Measurements from ENCODE around the gene GIPC1.

The GIPC1 gene

GRCh38 chr19:14495672-14496028 is 277 bp downstream of the GIPC1 start:
- peak in 1 of 56 donors; percentile 44 for DNase-seq

DNA sequence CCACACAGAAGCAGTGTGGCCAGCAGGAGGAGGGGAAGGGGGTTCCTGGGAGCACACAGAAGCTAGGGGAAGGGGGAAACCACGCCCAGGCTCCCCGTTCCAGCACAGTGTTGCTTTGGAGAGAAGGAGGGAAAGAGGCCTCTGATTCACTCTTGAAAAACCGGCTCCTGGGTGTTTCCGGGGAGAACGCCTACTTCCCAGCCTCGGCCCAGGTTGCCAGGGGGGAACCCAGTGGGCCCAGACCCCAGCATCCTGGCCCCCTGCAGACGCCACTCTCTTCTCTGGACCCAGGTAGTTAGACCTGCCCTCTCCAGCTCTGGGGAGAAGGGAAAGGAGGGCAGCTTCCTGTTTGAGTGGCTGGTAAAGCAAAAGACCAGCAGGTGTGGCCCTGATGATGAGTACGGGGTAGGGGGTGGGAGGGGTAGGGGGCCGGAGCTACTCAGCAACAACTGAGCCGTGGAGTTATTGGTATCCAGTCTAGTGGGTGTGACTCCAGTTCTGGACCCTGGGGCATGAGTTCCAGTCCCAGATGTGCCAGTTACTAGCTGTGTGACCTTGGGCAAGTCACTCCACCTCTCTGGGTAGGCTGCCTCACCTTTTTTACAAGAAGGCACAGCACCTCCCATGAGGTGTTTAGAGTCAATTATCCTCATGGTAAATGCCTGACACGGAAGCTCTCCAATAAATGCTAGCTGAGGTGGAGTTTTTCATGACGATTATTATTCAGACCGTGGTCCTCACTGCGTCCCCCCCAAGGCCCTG is 836 bp downstream of the GIPC1 start:
- DNase-seq = no peak

- DNase-seq = no peak
These were observed 1.5 kb downstream of the GIPC1 start for GRCh38 chr19:14494411-14494810.

DNA sequence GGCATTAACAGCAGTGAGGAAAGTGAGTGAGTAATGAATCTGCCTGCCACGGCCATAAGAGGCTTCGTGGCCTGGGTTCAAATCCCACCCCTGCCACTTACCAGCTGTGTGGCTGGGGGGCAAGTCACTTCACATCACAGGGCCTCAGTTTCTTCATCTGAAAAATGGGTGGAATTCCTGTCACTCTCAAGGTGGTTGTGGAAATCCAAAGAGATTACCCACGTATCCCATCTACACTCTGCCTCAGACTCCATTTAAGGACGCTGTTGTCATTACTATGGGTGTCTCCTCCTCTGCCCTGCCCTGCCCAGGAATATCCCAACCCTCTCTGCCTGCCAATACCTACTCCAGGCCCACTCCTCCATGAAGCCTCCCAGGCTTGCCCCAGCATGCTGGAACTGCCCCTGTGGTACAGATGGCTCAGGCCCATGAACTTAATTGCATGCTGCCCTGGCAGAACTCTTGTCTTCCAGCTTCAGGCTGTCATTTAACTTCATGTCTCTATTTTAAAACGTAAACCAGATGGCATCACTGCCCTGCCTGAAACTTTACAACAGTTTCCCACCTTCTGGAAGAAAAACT is 3.1 kb downstream of the GIPC1 start:
- DNase-seq = no peak

DNA sequence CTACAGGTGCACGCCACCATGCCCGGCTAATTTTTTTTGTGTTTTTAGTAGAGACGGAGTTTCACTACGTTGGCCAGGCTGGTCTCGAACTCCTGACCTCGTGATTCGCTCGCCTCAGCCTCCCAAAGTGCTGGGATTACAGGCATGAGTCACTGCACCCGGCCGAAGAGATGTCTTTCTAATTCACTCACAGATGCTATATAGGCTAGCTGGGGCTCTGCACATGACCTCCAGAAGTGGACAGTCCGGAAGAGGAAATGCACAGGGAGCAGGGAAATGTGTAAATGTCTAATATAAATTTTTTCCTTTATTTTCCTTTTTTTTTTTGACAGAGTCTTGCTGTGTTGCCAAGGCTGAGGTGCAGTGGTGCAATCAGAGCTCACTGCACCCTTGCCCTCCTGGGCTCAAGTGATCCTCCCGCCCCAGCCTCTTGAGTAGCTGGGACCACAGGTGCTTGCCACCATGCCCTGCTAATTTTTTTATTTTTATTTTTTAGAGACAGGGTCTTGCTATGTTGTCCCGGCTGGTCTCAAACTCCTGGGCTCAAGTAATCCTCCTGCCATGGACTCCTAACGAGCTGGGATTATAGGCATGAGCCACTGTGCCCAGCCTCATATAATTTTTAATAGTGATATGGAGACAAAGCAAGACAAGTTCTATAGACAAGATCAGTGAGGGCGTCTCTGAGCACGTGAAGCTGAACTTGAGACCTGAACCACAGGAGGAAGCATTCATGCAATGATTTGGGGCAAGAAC is 8.4 kb downstream of the GIPC1 start:
- DNase-seq = no peak

DNA sequence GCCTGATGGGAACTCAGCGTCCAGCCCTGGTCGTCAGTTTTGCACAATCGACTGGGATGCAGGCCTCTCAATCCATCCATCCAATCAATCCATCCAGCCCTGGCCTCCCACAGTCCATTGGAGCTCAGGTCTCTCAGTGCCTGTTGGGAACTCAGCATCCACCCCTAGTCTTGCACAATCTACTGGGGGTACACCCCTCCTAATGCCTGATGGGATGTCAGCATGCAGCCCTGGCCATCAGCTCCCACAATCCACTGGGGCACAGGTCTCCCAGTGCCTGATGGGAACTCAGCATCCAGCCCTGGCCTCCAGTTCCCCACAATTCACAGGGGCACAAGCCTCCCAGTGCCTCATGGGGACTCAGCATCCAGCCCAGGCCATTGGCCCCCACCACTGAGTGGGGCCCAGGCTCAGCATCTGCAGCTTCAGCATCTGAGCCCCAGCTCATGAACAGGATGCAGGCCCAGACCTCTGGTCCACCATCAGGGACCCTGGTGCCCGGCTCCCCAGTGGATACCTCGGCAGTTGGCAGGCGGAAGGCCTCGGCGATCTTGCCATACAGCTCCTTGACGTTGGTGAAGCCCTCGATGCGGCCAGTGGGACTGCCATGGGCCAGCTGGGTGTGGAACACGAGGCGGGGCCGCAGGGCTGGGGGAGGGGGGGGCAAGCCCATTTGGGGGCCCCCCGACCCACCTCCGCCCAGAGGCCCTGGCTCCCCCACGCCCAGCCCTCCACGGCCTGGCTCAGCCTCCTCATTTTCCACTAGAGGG is 13.6 kb downstream of the GIPC1 start:
- DNase-seq = no peak

- no peak for DNase-seq
These were observed 15.2 kb downstream of the GIPC1 start for GRCh38 chr19:14480700-14481079.

DNA sequence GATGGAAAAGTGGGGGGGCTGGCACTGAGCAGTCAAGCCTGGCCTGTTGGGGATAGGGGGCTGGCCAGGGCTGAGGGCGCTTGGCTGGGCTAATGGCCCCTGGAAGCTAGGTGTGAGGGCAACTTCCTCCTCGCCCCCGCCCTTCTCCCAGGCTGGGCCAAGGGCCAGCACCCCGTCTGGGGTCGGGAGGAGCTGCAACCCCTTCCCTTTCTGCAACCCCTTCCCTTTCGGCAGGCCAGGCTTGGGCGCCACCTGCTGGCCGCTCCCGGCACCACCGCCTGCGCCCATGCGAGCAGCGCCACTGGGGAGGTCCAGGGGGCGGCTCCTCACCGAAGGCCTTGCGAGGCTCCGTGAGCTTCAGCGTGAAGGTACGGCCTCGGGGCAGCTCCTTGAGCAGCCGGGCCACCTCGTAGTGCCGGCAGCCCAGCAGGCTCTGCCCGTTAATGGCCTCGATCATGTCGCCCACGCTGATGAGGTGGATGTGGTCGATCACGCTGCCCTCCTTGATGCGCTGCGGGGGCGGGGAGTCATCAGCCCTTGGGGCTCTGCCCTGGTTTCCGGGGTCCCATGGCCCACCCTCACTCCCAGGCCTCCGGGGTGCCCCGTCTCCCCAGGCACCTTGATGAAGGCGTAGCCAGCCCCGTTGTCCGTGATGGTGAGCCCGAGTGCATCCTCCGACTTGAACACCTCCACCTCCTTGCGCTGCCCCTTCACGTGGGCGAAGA is 15.8 kb downstream of the GIPC1 start:
- peak in 6 of 56 donors; percentile 1 to 59 (median 9) for DNase-seq

GRCh38 chr19:14479309-14479974 is 16.5 kb downstream of the GIPC1 start:
- no peak for DNase-seq

DNA sequence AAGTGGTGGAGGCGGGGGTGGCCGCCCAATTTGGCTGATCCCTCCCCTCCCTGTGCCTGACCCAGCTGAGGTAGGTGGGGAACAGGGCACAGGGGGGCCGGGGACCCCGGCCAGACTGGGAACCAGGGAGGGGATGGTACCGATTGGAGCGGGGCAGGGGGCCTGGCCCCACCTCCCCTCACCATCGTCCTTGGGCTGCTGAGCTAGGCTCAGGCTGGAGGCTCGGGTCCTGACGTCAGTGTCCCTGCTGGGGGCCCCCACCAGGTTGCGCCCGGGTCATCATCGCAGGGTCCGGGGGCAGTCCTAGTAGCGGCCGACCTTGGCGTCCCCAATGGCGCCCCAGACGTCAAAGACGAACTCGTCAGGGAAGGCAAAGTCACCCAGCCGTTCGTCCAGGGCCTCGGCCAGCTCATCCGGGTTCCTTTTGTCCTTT is 17.8 kb downstream of the GIPC1 start:
- DNase-seq = no peak

DNA sequence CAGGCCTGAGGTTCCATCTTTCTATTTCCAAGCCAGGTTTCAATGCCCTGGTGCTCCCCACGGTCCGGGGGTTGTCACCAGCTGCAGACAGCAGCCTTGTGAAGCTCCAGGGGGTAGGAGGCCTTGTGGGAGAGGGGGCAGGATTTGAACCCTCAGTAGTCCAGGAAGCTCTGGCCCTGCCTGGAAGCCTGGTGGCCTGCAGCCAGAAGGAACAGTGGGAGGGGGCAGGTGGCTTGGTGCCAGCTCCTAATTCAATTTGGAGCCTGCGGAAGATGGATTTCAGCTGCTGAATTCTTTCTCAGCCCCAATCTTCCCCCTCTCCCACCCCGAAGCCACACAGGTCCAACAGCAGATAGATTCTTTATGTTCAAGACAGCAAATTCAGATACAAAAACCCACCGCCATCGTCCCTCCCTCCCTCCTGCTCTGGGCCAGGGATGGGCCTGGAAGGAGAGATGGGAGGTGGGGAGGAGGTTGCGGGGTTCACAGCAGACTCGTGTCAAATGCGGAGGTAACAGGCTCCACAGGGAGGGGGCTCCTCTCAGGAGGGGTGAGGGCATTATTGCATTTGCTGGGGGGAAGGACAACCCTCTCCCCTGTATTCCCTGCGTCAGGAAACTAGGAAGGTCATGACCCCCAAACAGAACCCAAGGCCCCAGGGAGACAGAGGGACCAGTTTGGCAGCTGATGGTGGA is 18.4 kb downstream of the GIPC1 start:
- no peak for DNase-seq

DNA sequence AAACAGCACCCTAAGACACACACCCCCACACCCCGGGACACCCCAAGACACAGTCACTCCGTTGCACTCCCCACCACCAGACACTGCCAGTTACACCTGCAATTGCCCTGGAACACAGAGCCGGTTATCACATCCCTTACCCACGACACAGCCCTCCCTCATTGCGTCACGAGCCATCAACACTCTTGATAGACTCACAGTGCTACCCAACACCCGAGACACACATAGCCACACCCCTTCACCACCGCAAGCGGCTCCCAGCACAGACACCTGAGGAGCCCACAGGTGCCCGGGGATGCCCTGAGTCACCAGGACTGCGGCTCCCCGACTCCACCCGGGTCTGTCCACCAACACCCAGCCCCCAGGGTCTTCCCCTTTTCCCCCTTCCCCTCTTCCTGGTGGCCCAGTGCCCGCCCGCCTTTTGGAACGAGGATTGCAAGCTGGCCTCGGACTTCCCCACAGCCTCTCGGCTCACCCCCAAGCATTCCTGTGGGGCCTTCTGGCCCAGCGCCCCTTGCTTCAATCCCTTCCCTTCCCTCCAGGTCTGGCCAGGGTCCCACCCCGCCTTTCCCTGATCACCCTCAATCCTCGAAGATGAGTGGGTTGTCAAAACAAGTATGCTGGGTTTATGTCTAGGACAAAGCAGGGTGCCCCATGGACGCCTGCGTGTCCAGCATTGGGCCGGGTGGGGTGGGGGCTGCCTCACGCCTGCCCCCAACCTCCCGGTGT is 19.1 kb downstream of the GIPC1 start:
- DNase-seq = peak in 9 of 56 donors; percentile 9 to 59 (median 18)

GRCh38 chr19:14476327-14476672 is 19.6 kb downstream of the GIPC1 start:
- no peak for DNase-seq

GRCh38 chr19:14475251-14476073 is 20.5 kb downstream of the GIPC1 start, which contains the start of gene PTGER1:
TSS of gene PTGER1 (minus strand) at chr19:14475354. CDS start at chr19:14474320, 1,034 bp downstream.
- DNase-seq = no peak

DNA sequence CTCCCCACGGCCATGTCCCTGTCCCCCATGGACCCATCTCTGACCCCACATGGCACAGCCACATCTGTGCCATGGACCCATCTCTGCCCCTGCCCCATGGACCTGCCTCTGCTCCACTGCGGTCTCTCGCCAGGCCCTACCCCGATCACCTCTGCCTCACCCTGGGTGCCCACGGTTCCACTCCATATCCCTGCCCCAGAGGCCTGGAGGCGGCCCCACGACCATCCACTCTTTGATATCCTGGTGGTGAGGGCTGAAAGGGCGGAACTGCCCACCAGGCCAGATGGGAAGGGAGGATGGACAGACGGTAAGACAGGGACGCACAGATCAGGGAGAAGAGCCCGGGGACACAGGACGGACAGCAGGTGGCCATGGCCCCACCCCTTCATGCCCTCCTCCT is 21.1 kb downstream of the GIPC1 start:
- no peak for DNase-seq

DNA sequence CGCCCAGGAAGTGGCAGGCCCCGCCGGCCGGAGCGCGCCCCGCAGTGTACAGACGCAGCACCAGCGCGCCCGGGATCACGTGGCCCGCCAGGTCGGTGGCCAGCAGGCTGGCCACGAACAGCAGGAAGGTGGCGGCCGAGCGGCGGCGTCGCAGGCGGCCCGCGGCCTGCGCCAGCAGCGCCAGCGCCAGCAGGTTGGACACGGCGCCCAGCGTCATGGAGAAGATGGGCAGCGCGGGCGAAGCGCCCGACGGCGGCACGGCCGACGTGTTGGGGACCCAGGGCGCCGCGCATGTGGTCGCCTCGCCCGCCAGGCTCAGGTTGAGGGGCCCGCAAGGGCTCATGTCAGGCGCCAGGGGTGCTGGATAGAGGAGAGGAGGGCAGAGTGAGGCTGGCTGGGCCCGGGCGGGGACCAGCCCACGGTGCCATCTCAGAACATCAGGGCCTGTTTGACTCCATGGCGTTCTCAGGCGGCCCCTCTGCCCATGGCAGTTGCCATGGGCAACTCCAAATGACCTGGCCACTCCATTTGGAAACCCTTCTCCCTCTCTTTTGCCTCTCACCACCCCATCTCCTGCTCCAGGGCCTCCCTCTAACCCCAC is 21.8 kb downstream of the GIPC1 start:
- DNase-seq = peak in 5 of 56 donors; percentile 7 to 40 (median 10)
